ENCODE results near the gene PSMC6. TPM values are rescaled to one million over a fixed set of nuclear protein-coding genes. Genes with fewer than 3 reads are reported as not detected.
A peak's percentile ranks its signal among the peaks of the same experiment; 100 is the strongest.

The PSMC6 gene
- total and polyA plus RNA-seq, 2 of the 13 experiments (the other 11 are each of a cell fraction or from before 2014, with no cell fraction given) = 90.0 to 210 TPM

GRCh38 chr14:52729925-52730708 is 23.1 kb downstream of the PSMC6 start, which contains the start of gene STYX (continued):
- no peak for TF ChIP-seq ZBTB37 (CRISPR knock-in tag; IDR thresholded peaks at IDR 0.05)
- TF ChIP-seq MYNN (CRISPR knock-in tag; IDR thresholded peaks at IDR 0.05; ENCODE audit: low read depth) = no peak
- TF ChIP-seq ZMAT5 (CRISPR knock-in tag; IDR thresholded peaks at IDR 0.05; ENCODE audit: borderline replicate concordance, low read depth) = no peak
- TF ChIP-seq ONECUT2 (CRISPR knock-in tag; IDR thresholded peaks at IDR 0.05) = no peak
- no peak for TF ChIP-seq TCF7L2 (IDR thresholded peaks at IDR 0.05; ENCODE audit: low read depth, low read length)
- no peak for TF ChIP-seq IRX3 (CRISPR knock-in tag; IDR thresholded peaks at IDR 0.05; ENCODE audit: borderline replicate concordance, low read depth)
- TF ChIP-seq YEATS2 (CRISPR knock-in tag; IDR thresholded peaks at IDR 0.05; ENCODE audit: borderline replicate concordance) = peak; percentile 56; the same call in 1 of the 2 replicates
- no peak for TF ChIP-seq ZNF670 (CRISPR knock-in tag; IDR thresholded peaks at IDR 0.05; ENCODE audit: borderline replicate concordance)
- no peak for TF ChIP-seq SIN3B (IDR thresholded peaks at IDR 0.05; ENCODE audit: low read length)
- TF ChIP-seq ZNF503 (CRISPR knock-in tag; IDR thresholded peaks at IDR 0.05) = no peak
- no peak for TF ChIP-seq TEF (CRISPR knock-in tag; IDR thresholded peaks at IDR 0.05)
- TF ChIP-seq HOXA5 (CRISPR knock-in tag; IDR thresholded peaks at IDR 0.05) = no peak
- peak; percentile 56; the same call in 1 of the 2 replicates for TF ChIP-seq KMT2B (CRISPR knock-in tag; IDR thresholded peaks at IDR 0.05)
- no peak for TF ChIP-seq ZNF776 (CRISPR knock-in tag; IDR thresholded peaks at IDR 0.05)
- TF ChIP-seq, protein P1, sequence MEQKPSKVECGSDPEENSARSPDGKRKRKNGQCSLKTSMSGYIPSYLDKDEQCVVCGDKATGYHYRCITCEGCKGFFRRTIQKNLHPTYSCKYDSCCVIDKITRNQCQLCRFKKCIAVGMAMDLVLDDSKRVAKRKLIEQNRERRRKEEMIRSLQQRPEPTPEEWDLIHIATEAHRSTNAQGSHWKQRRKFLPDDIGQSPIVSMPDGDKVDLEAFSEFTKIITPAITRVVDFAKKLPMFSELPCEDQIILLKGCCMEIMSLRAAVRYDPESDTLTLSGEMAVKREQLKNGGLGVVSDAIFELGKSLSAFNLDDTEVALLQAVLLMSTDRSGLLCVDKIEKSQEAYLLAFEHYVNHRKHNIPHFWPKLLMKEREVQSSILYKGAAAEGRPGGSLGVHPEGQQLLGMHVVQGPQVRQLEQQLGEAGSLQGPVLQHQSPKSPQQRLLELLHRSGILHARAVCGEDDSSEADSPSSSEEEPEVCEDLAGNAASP (CRISPR knock-in tag; IDR thresholded peaks at IDR 0.05; ENCODE audit: borderline replicate concordance) = no peak
- TF ChIP-seq FOXK1 (CRISPR knock-in tag; IDR thresholded peaks at IDR 0.05; ENCODE audit: borderline replicate concordance, low read depth) = peak; percentile 48; the same call in 1 of the 2 replicates
- TF ChIP-seq, protein P2, sequence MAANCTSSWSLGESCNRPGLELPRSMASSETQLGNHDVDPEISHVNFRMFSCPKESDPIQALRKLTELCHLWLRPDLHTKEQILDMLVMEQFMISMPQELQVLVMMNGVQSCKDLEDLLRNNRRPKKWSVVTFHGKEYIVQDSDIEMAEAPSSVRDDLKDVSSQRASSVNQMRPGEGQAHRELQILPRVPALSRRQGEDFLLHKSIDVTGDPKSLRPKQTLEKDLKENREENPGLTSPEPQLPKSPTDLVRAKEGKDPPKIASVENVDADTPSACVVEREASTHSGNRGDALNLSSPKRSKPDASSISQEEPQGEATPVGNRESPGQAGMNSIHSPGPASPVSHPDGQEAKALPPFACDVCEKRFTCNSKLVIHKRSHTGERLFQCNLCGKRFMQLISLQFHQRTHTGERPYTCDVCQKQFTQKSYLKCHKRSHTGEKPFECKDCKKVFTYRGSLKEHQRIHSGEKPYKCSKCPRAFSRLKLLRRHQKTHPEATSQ (CRISPR knock-in tag; IDR thresholded peaks at IDR 0.05; ENCODE audit: borderline replicate concordance) = no peak
- peak; percentile 12; the same call in 1 of the 2 replicates for TF ChIP-seq FOSL2 (CRISPR knock-in tag; IDR thresholded peaks at IDR 0.05)
- no peak for TF ChIP-seq ZBTB34 (CRISPR knock-in tag; IDR thresholded peaks at IDR 0.05)
- TF ChIP-seq ZNF558 (CRISPR knock-in tag; IDR thresholded peaks at IDR 0.05; ENCODE audit: borderline replicate concordance) = peak; percentile 42; the same call in 1 of the 2 replicates

Data from HepG2 (cell line).